NT2/D1 (cell line): Measurements from ENCODE around the gene BMP10.

ENCODE experiments used
- DNase-seq: peaks from one replicate; pipeline ENCODE4 v3.0.0-alpha.2; 2011; ENCODE audit warnings: low read depth, low spot score
- H3K27me3 ChIP-seq: 2 replicates; pipeline ENCODE4 v1.6.0; 2011; ENCODE audit warnings: mild to moderate bottlenecking; ENCODE audit not compliant: insufficient read length, insufficient read depth
- H3K36me3 ChIP-seq: 2 replicates; pipeline ENCODE4 v1.6.1; 2011; ENCODE audit warnings: mild to moderate bottlenecking, low read length, mixed read lengths; ENCODE audit not compliant: insufficient read depth, insufficient read length
- H3K4me1 ChIP-seq: 2 replicates; pipeline ENCODE4 v1.5.1; 2011; ENCODE audit not compliant: insufficient read depth, insufficient read length
- H3K4me3 ChIP-seq: 2 replicates; pipeline ENCODE4 v1.5.1; 2011; ENCODE audit warnings: low read depth; ENCODE audit not compliant: insufficient read length
- H3K9ac ChIP-seq: 2 replicates; pipeline ENCODE4 v1.6.0; 2011; ENCODE audit warnings: low read depth; ENCODE audit not compliant: insufficient read length
- H3K9me3 ChIP-seq: 2 replicates; pipeline ENCODE4 v1.5.1; 2011; ENCODE audit warnings: mild to moderate bottlenecking, low read length; ENCODE audit not compliant: insufficient read depth
- SUZ12 ChIP-seq: IDR thresholded peaks from 2 replicates; pipeline ENCODE4 v1.6.1; 2011; ENCODE audit not compliant: insufficient read length, insufficient read depth; ENCODE audit errors: extremely low read depth
- YY1 ChIP-seq: IDR thresholded peaks from 2 replicates; pipeline ENCODE4 v1.6.1; 2011; ENCODE audit not compliant: insufficient read length, insufficient read depth
- ZNF274 ChIP-seq: IDR thresholded peaks from 2 replicates; pipeline ENCODE4 v1.6.1; 2011; ENCODE audit warnings: mild to moderate bottlenecking, low read depth, low read length

Gene BMP10

GRCh38 chr2:68835621-68836020 is 35.6 kb downstream of the BMP10 start:
- H3K9me3 ChIP-seq, result peaks cover 11% of the 10 kb centered on the region; the same call in 1 of the 2 replicates
- TF ChIP-seq SUZ12, result no peak
- TF ChIP-seq YY1, result no peak
- TF ChIP-seq ZNF274, result no peak
- DNase-seq, result no peak
- no peaks in the 10 kb centered on the region for H3K36me3 ChIP-seq
- H3K27me3 ChIP-seq, result no peaks in the 10 kb centered on the region
- no peaks in the 10 kb centered on the region for H3K4me1 ChIP-seq
- no peak overlapping the region for H3K9ac ChIP-seq
- H3K4me3 ChIP-seq, result no peak overlapping the region

GRCh38 chr2:68834737-68835376 is 36.3 kb downstream of the BMP10 start:
- no peak for TF ChIP-seq YY1
- no peak for TF ChIP-seq SUZ12
- no peak for TF ChIP-seq ZNF274
- no peaks in the 10 kb centered on the region for H3K4me1 ChIP-seq
- no peaks in the 10 kb centered on the region for H3K36me3 ChIP-seq
- no peak overlapping the region for H3K4me3 ChIP-seq
- H3K9ac ChIP-seq, result no peak overlapping the region
- H3K27me3 ChIP-seq, result no peaks in the 10 kb centered on the region
- peaks cover 11% of the 10 kb centered on the region; the same call in 1 of the 2 replicates for H3K9me3 ChIP-seq
- DNase-seq, result no peak

- Histone ChIP-seq H3K9ac (no peak overlapping the region), H3K9me3 (no peaks in the 10 kb centered on the region), H3K36me3 (no peaks in the 10 kb centered on the region), H3K4me1 (no peaks in the 10 kb centered on the region), H3K27me3 (no peaks in the 10 kb centered on the region), H3K4me3 (no peak overlapping the region)
- TF ChIP-seq SUZ12, result no peak
- no peak for TF ChIP-seq ZNF274
- TF ChIP-seq YY1, result no peak
- no peak for DNase-seq
These were observed 38.0 kb downstream of the BMP10 start for GRCh38 chr2:68833162-68833561.

GRCh38 chr2:68832233-68832869 is 38.8 kb downstream of the BMP10 start:
- Histone ChIP-seq H3K4me3 (no peak overlapping the region), H3K9ac (no peak overlapping the region)

GRCh38 chr2:68831686-68832232 is 39.4 kb downstream of the BMP10 start:
- H3K27me3 ChIP-seq, result no peaks in the 10 kb centered on the region
- H3K36me3 ChIP-seq, result no peaks in the 10 kb centered on the region
- no peak overlapping the region for H3K4me3 ChIP-seq
- H3K9me3 ChIP-seq, result no peaks in the 10 kb centered on the region
- H3K9ac ChIP-seq, result no peak overlapping the region
- DNase-seq, result no peak
- no peak for TF ChIP-seq ZNF274
- no peak for TF ChIP-seq SUZ12
- no peak for TF ChIP-seq YY1
- no peaks in the 10 kb centered on the region for H3K4me1 ChIP-seq

More at GRCh38 chr2:68832233-68832869, 38.8 kb downstream of the BMP10 start:
- no peak for TF ChIP-seq SUZ12
- no peak for TF ChIP-seq YY1
- no peak for TF ChIP-seq ZNF274
- Histone ChIP-seq H3K9me3 (no peaks in the 10 kb centered on the region), H3K4me1 (no peaks in the 10 kb centered on the region), H3K36me3 (no peaks in the 10 kb centered on the region), H3K27me3 (no peaks in the 10 kb centered on the region)
- DNase-seq, result no peak

- TF ChIP-seq YY1 (no peak), SUZ12 (no peak), ZNF274 (no peak)
- Histone ChIP-seq H3K9ac (no peak overlapping the region), H3K36me3 (no peaks in the 10 kb centered on the region), H3K9me3 (no peaks in the 10 kb centered on the region), H3K4me3 (no peak overlapping the region), H3K4me1 (no peaks in the 10 kb centered on the region), H3K27me3 (no peaks in the 10 kb centered on the region)
- no peak for DNase-seq
These were observed 41.4 kb downstream of the BMP10 start for GRCh38 chr2:68829749-68830148.
